Endothelial cell of umbilical vein (primary cell): ENCODE measurements around the gene KBTBD13. TPM values are rescaled to one million over a fixed set of nuclear protein-coding genes. Genes with fewer than 3 reads are reported as not detected.

ENCODE experiments used
- BruUV-seq: library from RNA; stranded (reverse); fragments of 400-500 nt; replicated peaks from 2 replicates; lab custom pipeline; 2021; lab: Mats Ljungman, UMichigan
- CTCF ChIA-PET: fragments of 300-600, 350-600 bp; sonication (Branson Sonifier 250); formaldehyde crosslinking; loops from one replicate; lab custom pipeline; 2021; ENCODE audit warnings: antibody characterized with exemption, inconsistent platforms; lab: Charles Lee
- POLR2A ChIA-PET: fragments of 300-600, 350-600 bp; sonication (Branson Sonifier 250); formaldehyde crosslinking; loops from one replicate; lab custom pipeline; 2021; ENCODE audit warnings: antibody characterized with exemption, inconsistent platforms; lab: Charles Lee
- DNase-seq: peaks from one replicate; pipeline ENCODE4 v3.0.0-alpha.2; 2011; ENCODE audit warnings: low read depth, low spot score
- FAIRE-seq: peaks from 2 replicates; lab custom pipeline; 2011; peaks lifted over from hg19 to GRCh38; lab: Jason Lieb, UNC
- H2AFZ ChIP-seq: 2 replicates; pipeline ENCODE4 v1.6.0; 2012; ENCODE audit warnings: low read depth, low read length, control low read depth, inconsistent platforms
- H3K27ac ChIP-seq: 2 replicates; pipeline ENCODE4 v1.5.1; 2011; ENCODE audit warnings: low read depth, mild to moderate bottlenecking, control low read depth, low read length, moderate library complexity; ENCODE audit not compliant: insufficient read depth
- H3K27me3 ChIP-seq, 2 experiments: 2 replicates each; pipeline versions ENCODE4 v1.6.0 to v1.6.1; 2011; ENCODE audit warnings: low read length in 2 of 2, mixed read lengths in 1 of 2; ENCODE audit not compliant: control insufficient read depth in 2 of 2, insufficient read depth in 2 of 2
- H3K36me3 ChIP-seq, 2 experiments: 2 replicates in 1 of 2; 3 replicates in 1 of 2; pipeline ENCODE4 v1.5.1; 2011; ENCODE audit warnings: low read length in 2 of 2, mild to moderate bottlenecking in 1 of 2, moderate library complexity in 1 of 2; ENCODE audit not compliant: control insufficient read depth in 2 of 2, insufficient read depth in 2 of 2; ENCODE audit errors: extremely low read depth in 1 of 2
- H3K4me1 ChIP-seq: 3 replicates; pipeline ENCODE4 v1.5.1; 2011; ENCODE audit warnings: mild to moderate bottlenecking, low read length; ENCODE audit not compliant: control insufficient read depth, insufficient read depth; ENCODE audit errors: extremely low read depth
- H3K4me2 ChIP-seq: 2 replicates; pipeline ENCODE4 v1.6.1; 2011; ENCODE audit warnings: low read length, control low read depth, mixed read lengths; ENCODE audit not compliant: insufficient read depth
- H3K4me3 ChIP-seq, 3 experiments: fragments of 200-600 bp in 1 of 3; sonication (generic), shearing (Covaris generic) in 1 of 3; replicated peaks in 1 of 3; 2 replicates each; pipeline ENCODE4 v1.5.1; 2011 to 2016; ENCODE audit warnings: control low read depth in 3 of 3, low read length in 3 of 3, mild to moderate bottlenecking in 2 of 3, inconsistent platforms in 1 of 3, low read depth in 1 of 3, moderate library complexity in 1 of 3; ENCODE audit not compliant: insufficient read depth in 1 of 3
- H3K79me2 ChIP-seq: 2 replicates; pipeline ENCODE4 v1.6.0; 2012; ENCODE audit warnings: low read length, inconsistent platforms; ENCODE audit not compliant: control insufficient read depth, insufficient read depth
- H3K9ac ChIP-seq: replicated peaks from 2 replicates; pipeline ENCODE3; 2011; ENCODE audit warnings: low read length, control low read depth; ENCODE audit not compliant: insufficient read depth; ENCODE audit errors: extremely low read depth
- H3K9me1 ChIP-seq: replicated peaks from 3 replicates; pipeline ENCODE4 v1.6.0; 2011; ENCODE audit warnings: mild to moderate bottlenecking, low read length; ENCODE audit not compliant: control insufficient read depth, insufficient read depth; ENCODE audit errors: extremely low read depth
- H3K9me3 ChIP-seq: replicated peaks from 2 replicates; pipeline ENCODE4 v1.5.1; 2012; ENCODE audit warnings: low read length, inconsistent platforms; ENCODE audit not compliant: control insufficient read depth, insufficient read depth
- H4K20me1 ChIP-seq: replicated peaks from 2 replicates; pipeline ENCODE3; 2011; ENCODE audit warnings: mild to moderate bottlenecking, low read length; ENCODE audit not compliant: control insufficient read depth, insufficient read depth; ENCODE audit errors: extremely low read depth
- EZH2 ChIP-seq: IDR thresholded peaks from 2 replicates; pipeline ENCODE4 v1.6.1; 2012; ENCODE audit warnings: borderline replicate concordance, low read depth, mild to moderate bottlenecking, moderate library complexity, low read length, inconsistent platforms; ENCODE audit not compliant: severe bottlenecking
- FOS ChIP-seq: IDR thresholded peaks from 2 replicates; pipeline ENCODE4 v1.6.1; 2011; ENCODE audit warnings: mild to moderate bottlenecking, low read length, moderate library complexity, borderline replicate concordance; ENCODE audit not compliant: insufficient read depth
- GATA2 ChIP-seq: IDR thresholded peaks from 2 replicates; pipeline ENCODE4 v1.7.0; 2011; ENCODE audit warnings: low read depth, mild to moderate bottlenecking, moderate library complexity, mixed read lengths, low read length; ENCODE audit not compliant: insufficient read length, insufficient read depth
- JUN ChIP-seq: IDR thresholded peaks from 2 replicates; pipeline ENCODE4 v1.6.1; 2011; ENCODE audit warnings: borderline replicate concordance, low read depth; ENCODE audit not compliant: insufficient read length, insufficient read depth
- MYC ChIP-seq: IDR thresholded peaks from one replicate; pipeline ENCODE4 v1.6.1; 2011; ENCODE audit warnings: mild to moderate bottlenecking, low read depth, low read length
- POLR2A ChIP-seq: IDR thresholded peaks from 2 replicates; pipeline ENCODE4 v1.6.1; 2012; ENCODE audit warnings: low read depth, mild to moderate bottlenecking, control low read depth, low read length
- POLR2AphosphoS5 ChIP-seq: IDR thresholded peaks from 2 replicates; pipeline ENCODE4 v1.6.1; 2012; ENCODE audit warnings: low read depth, mild to moderate bottlenecking, control low read depth, low read length, moderate library complexity; ENCODE audit not compliant: insufficient read depth
- dilution Hi-C: fragments of 300-500 bp; cut with MboI; formaldehyde crosslinking; loops from one replicate; pipeline ENCODE4 v1.15.0; 2019; ENCODE audit warnings: low sequenced_read_pairs; ENCODE audit not compliant: extremely low pct_ligation_motif_present
- intact Hi-C: fragments of 100-400 bp; cut with micrococcal nuclease; formaldehyde crosslinking; loops from one replicate; pipeline ENCODE4 v1.10.0; 2022
- polyA plus RNA-seq, 4 experiments: library from polyadenylated mRNA; depleted of rRNA in 3 of 4; stranded (reverse) in 3 of 4; unstranded in 1 of 4; fragments of >200 nt; gene quantifications; 2 replicates each; pipeline versions ENCODE4 v1.2.1 to v1.2.3, GENCODE V29; 2011 to 2012; ENCODE audit warnings: missing spikeins in 1 of 4
- total RNA-seq: library from RNA; stranded (reverse); gene quantifications from 2 replicates; pipeline ENCODE4 v1.2.3, GENCODE V29; 2021
- TF ChIP-seq, protein P1 (sequence below): IDR thresholded peaks from 2 replicates; pipeline ENCODE4 v1.6.1; 2011; ENCODE audit not compliant: insufficient read depth, insufficient read length
- TF ChIP-seq, protein P2 (sequence below), 2 donors: IDR thresholded peaks; 1 replicate in 1 of 2; 2 replicates in 1 of 2; pipeline ENCODE4 v1.5.1; 2011; ENCODE audit warnings: low read length in 2 of 2, mild to moderate bottlenecking in 2 of 2, moderate library complexity in 2 of 2, control low read depth in 1 of 2, inconsistent platforms in 1 of 2, low read depth in 1 of 2; ENCODE audit not compliant: insufficient read depth in 1 of 2; ENCODE audit errors: extremely low read depth in 1 of 2

KBTBD13 gene
- total and polyA plus RNA-seq, 2 donors (not counting 3 experiments of a cell fraction or from before 2014, with no cell fraction given) = not detected

DNA sequence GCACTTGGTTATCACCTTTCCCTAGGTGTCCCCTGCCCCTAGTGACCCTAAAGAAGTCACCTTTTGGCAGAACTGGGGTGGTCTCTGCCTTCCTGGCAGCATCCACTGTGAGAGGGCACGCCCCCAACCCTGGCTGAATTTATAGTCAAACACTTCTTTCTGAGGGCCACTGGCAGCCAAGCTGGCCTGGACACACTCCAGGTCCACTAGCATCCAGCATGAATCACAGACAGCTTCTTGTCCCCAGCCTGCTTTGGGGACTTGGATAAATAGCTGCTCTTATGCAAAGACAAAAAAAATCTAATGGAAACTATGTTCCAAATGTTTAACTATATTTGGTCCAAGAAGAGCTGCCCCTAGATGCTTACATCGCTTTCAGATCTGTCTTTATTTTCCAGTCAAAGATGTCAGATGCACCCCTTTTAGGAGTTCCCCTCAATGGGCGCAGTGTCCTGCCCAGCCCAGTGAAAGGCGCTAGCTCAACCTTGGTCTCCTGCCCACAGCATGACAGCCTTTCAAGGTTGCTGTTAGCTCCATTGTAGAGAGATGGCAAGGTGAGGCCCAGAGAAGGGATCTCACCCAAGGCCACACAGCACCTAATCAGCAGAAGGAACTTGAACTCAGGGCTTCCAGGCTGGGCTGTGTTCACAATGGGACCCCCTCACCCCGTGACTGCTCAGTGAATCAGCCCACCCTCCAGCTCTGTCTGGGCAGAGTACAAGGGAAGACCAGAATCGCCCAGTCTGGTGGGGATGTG, 15.7 kb upstream of the KBTBD13 start:
- no peaks in the 10 kb centered on the region for H3K9me3 ChIP-seq
- CTCF ChIA-PET = interaction anchor here (0.7 to 4.5 kb wide), 6 partner anchors 9 to 23 kb away, joined by 3 to 29 read pairs (median 5); partner anchors contain the start of gene KBTBD13
- no peaks in the 10 kb centered on the region for H3K79me2 ChIP-seq
- peaks cover 7 to 12% of the 10 kb centered on the region in 2 experiments for H3K27me3 ChIP-seq
- no peak overlapping the region for H2AFZ ChIP-seq
- H3K4me2 ChIP-seq = no peak overlapping the region
- no peaks in the 10 kb centered on the region for H3K36me3 ChIP-seq
- H3K9ac ChIP-seq = no peak overlapping the region
- intact Hi-C loops = no loop called here
- DNase-seq = no peak
- no peaks in the 10 kb centered on the region for H4K20me1 ChIP-seq
- no TSS peak for BruUV-seq
- TF ChIP-seq EZH2 (no peak), GATA2 (no peak), FOS (no peak), JUN (no peak)
- TF ChIP-seq, protein P1, sequence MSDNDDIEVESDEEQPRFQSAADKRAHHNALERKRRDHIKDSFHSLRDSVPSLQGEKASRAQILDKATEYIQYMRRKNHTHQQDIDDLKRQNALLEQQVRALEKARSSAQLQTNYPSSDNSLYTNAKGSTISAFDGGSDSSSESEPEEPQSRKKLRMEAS = no peak
- no peak for FAIRE-seq
- dilution Hi-C loops = no loop called here
- no peak overlapping the region for H3K4me3 ChIP-seq
- no peak overlapping the region for H3K27ac ChIP-seq
- no peaks in the 10 kb centered on the region for H3K9me1 ChIP-seq
- POLR2A ChIA-PET = no interaction called here
- no peaks in the 10 kb centered on the region for H3K4me1 ChIP-seq

DNA sequence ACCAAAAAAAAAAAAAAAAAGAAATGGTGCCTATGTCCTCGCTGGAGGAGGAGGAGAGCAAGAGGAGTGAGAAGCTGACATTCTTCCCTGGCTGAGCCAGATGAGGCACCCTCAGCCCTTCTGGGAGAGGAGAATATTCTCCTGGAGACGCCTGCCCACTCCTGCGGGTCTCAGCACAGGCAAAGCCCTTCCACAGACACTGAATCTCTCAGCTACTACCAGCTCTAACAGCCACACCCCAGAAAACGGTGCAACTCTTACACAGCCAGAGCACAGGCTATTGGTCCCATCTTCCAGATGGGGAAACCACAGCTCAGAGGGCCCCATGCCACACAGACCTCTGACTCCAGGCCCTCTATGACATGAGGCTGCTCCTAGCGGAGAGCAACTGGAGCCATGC, 14.5 kb upstream of the KBTBD13 start:
- dilution Hi-C loops = no loop called here
- FAIRE-seq (no peak), DNase-seq (no peak)
- ChIA-PET POLR2A (no interaction called here), CTCF (interaction anchor here (0.6 to 4.5 kb wide), 6 partner anchors 8 to 230 kb away, joined by 3 to 29 read pairs (median 4); partner anchors contain the start of gene KBTBD13)
- Histone ChIP-seq H3K36me3 (no peaks in the 10 kb centered on the region), H3K9me1 (no peaks in the 10 kb centered on the region), H3K27ac (no peak overlapping the region), H3K79me2 (no peaks in the 10 kb centered on the region), H3K9ac (no peak overlapping the region), H2AFZ (no peak overlapping the region), H3K4me3 (no peak overlapping the region), H4K20me1 (no peaks in the 10 kb centered on the region), H3K9me3 (no peaks in the 10 kb centered on the region), H3K4me2 (no peak overlapping the region), H3K27me3 (peaks cover 17 to 22% of the 10 kb centered on the region in 2 experiments), H3K4me1 (no peaks in the 10 kb centered on the region)
- TF ChIP-seq, protein P2, sequence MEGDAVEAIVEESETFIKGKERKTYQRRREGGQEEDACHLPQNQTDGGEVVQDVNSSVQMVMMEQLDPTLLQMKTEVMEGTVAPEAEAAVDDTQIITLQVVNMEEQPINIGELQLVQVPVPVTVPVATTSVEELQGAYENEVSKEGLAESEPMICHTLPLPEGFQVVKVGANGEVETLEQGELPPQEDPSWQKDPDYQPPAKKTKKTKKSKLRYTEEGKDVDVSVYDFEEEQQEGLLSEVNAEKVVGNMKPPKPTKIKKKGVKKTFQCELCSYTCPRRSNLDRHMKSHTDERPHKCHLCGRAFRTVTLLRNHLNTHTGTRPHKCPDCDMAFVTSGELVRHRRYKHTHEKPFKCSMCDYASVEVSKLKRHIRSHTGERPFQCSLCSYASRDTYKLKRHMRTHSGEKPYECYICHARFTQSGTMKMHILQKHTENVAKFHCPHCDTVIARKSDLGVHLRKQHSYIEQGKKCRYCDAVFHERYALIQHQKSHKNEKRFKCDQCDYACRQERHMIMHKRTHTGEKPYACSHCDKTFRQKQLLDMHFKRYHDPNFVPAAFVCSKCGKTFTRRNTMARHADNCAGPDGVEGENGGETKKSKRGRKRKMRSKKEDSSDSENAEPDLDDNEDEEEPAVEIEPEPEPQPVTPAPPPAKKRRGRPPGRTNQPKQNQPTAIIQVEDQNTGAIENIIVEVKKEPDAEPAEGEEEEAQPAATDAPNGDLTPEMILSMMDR (IDR thresholded peaks at IDR 0.05; ENCODE audit: extremely low read depth in 1 of 2, insufficient read depth in 1 of 2, low read depth in 1 of 2, low read length in 2 of 2) = no peak
- TF ChIP-seq GATA2 = no peak
- no peak for TF ChIP-seq POLR2A
- TF ChIP-seq EZH2 = no peak
- no peak for TF ChIP-seq POLR2AphosphoS5
- TF ChIP-seq FOS = no peak
- TF ChIP-seq, protein P1 = no peak
- no peak for TF ChIP-seq JUN
- TF ChIP-seq MYC = no peak
- BruUV-seq = no TSS peak
- intact Hi-C loops = no loop called here
